Fibroblast of villous mesenchyme (primary cell): ENCODE measurements around the gene MAGI2. TPM values are rescaled to one million over a fixed set of nuclear protein-coding genes. Genes with fewer than 3 reads are reported as not detected.

Source experiments
- DNase-seq: peaks from one replicate; pipeline ENCODE4 v3.0.0-alpha.2; 2010; ENCODE audit warnings: low read depth
- H3K4me3 ChIP-seq: 2 replicates; pipeline ENCODE4 v1.5.1; 2011; ENCODE audit warnings: low read depth, mild to moderate bottlenecking, low read length
- total RNA-seq: library from RNA; depleted of rRNA; stranded (reverse); fragments of >200 nt; gene quantifications from 2 replicates; pipeline ENCODE4 v1.2.3, GENCODE V29; 2012
- TF ChIP-seq, protein P1 (sequence below): IDR thresholded peaks from 2 replicates; pipeline ENCODE4 v1.5.1; 2012; ENCODE audit warnings: low read depth, mild to moderate bottlenecking, low read length; ENCODE audit not compliant: insufficient read depth

Gene MAGI2
- total RNA-seq, 1 donor = 24.6 TPM

GRCh38 chr7:78179827-78180477, 1273.5 kb downstream of the MAGI2 start:
- TF ChIP-seq, protein P1, sequence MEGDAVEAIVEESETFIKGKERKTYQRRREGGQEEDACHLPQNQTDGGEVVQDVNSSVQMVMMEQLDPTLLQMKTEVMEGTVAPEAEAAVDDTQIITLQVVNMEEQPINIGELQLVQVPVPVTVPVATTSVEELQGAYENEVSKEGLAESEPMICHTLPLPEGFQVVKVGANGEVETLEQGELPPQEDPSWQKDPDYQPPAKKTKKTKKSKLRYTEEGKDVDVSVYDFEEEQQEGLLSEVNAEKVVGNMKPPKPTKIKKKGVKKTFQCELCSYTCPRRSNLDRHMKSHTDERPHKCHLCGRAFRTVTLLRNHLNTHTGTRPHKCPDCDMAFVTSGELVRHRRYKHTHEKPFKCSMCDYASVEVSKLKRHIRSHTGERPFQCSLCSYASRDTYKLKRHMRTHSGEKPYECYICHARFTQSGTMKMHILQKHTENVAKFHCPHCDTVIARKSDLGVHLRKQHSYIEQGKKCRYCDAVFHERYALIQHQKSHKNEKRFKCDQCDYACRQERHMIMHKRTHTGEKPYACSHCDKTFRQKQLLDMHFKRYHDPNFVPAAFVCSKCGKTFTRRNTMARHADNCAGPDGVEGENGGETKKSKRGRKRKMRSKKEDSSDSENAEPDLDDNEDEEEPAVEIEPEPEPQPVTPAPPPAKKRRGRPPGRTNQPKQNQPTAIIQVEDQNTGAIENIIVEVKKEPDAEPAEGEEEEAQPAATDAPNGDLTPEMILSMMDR = no peak
- no peak overlapping the region for H3K4me3 ChIP-seq
- DNase-seq = no peak

- no peak for DNase-seq
- TF ChIP-seq, protein P1 = no peak
- no peak overlapping the region for H3K4me3 ChIP-seq
These were observed 1274.3 kb downstream of the MAGI2 start for GRCh38 chr7:78179211-78179610.

DNA sequence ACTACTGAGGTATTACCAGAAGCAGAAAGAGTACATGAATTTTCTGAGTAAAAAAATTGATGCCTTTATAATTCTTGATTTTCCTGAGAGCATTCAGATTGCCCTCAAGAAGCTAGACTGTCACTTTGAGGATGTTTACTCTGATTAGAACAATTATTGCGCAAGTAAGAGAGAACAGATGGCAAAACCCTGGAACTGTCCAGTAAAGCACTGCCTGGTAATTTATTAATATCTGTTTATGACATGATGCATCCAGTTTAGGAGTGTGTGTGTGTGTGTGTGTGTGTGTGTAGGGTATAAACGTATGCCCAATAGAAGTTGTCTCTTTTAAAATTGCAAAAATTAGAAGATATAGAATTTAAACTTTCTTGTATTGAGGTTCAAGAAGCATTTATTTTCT, 1275.1 kb downstream of the MAGI2 start:
- no peak overlapping the region for H3K4me3 ChIP-seq
- peak; percentile 46 for DNase-seq
- TF ChIP-seq, protein P1 = no peak

DNA sequence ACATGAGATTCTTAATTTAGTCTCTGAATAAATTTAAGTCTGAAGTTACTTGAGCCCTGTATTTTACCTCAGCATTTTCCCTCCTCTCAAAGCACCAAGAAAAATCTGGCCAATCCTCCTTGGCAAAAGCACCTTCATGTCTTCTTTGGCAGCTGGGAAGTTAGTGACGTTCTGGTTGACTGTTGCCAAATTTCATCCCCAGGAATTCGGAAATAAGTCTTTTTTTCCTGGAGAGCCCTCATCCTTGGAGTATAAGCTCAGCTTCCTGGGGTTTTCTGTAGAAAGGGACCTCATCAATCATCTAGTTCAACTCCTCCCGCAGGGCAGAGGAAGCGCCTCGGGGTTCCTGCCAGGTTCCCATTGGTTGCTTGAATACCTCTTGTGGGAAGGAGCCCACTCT, 1277.3 kb downstream of the MAGI2 start:
- no peak overlapping the region for H3K4me3 ChIP-seq
- DNase-seq = no peak
- TF ChIP-seq, protein P1 = no peak

GRCh38 chr7:78175330-78176100, 1278.0 kb downstream of the MAGI2 start:
- DNase-seq = no peak
- TF ChIP-seq, protein P1 = no peak
- no peak overlapping the region for H3K4me3 ChIP-seq

GRCh38 chr7:78173666-78174065, 1279.8 kb downstream of the MAGI2 start:
- no peak overlapping the region for H3K4me3 ChIP-seq
- no peak for DNase-seq
- TF ChIP-seq, protein P1 = no peak
